Transverse colon (tissue), 4 donors: ENCODE measurements around the gene CDKN2D.

Source experiments
- POLR2A ChIP-seq: fragments of 450-650 bp; IDR thresholded peaks from one replicate; pipeline ENCODE4 v1.6.1; 2016; ENCODE audit warnings: antibody characterized with exemption, mild to moderate bottlenecking, moderate library complexity
- POLR2AphosphoS5 ChIP-seq, 3 donors: sonication (generic); formaldehyde crosslinking; IDR thresholded peaks; one replicate each; pipeline ENCODE4 v1.6.1; 2016; ENCODE audit warnings: antibody characterized with exemption in 3 of 3
- TF ChIP-seq, protein P1 (sequence below), 5 experiments: fragments of 200-600 bp in 3 of 5; fragments of 450-650 bp in 2 of 5; sonication (generic) in 3 of 5; IDR thresholded peaks; 1 replicate in 2 of 5; 2 replicates in 3 of 5; pipeline ENCODE4 v1.5.1; 2016 to 2017; ENCODE audit warnings: antibody characterized with exemption in 5 of 5, inconsistent platforms in 3 of 5, mild to moderate bottlenecking in 2 of 5, moderate library complexity in 1 of 5

DNA sequence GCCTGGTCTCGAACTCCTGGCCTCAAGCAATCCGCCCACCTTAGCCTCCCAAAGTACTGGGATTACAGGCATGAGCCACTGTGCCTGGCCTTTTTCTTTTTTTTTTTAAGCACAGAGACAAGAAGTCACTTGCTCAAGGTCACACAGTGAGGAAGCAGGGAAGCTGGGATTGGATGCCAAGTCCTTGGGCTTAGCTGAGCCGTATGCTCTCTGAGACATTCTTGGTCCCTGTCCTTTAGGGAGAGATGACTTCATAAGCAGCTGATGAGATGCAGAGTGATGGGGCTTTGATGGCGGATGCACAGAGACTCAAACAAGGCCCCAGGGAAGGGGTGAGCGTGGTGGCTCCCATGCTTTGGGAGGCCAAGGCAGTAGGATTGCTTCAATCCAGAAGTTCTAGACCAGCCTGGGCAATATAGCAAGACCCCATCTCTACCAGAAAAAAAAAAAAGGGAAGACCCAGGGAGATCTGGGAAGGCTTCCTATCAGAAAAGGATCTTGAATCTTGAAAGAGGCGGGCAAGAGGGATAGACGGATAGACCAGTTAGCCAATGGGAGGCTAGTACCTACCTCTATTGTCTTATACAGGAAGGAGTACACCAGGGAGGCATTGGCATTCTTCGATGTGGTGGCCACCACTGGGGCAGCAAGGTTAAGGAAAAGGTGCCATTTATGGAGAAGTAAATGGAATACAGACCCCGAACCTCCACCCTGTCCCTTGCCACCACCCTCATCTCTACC lies 14.4 kb upstream of the CDKN2D start:
- TF ChIP-seq, protein P1, sequence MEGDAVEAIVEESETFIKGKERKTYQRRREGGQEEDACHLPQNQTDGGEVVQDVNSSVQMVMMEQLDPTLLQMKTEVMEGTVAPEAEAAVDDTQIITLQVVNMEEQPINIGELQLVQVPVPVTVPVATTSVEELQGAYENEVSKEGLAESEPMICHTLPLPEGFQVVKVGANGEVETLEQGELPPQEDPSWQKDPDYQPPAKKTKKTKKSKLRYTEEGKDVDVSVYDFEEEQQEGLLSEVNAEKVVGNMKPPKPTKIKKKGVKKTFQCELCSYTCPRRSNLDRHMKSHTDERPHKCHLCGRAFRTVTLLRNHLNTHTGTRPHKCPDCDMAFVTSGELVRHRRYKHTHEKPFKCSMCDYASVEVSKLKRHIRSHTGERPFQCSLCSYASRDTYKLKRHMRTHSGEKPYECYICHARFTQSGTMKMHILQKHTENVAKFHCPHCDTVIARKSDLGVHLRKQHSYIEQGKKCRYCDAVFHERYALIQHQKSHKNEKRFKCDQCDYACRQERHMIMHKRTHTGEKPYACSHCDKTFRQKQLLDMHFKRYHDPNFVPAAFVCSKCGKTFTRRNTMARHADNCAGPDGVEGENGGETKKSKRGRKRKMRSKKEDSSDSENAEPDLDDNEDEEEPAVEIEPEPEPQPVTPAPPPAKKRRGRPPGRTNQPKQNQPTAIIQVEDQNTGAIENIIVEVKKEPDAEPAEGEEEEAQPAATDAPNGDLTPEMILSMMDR (IDR thresholded peaks at IDR 0.05), result no peak
- TF ChIP-seq POLR2AphosphoS5 (IDR thresholded peaks at IDR 0.05) (no peak), POLR2A (no peak)
